ENCODE data around the gene FAM117A. TPM values are rescaled to one million over a fixed set of nuclear protein-coding genes. Genes with fewer than 3 reads are reported as not detected.

Gene FAM117A
- total and polyA plus RNA-seq, 2 donors (not counting 3 experiments of a cell fraction or from before 2014, with no cell fraction given) = 12.2 to 24.1 TPM

- no peak for FAIRE-seq
- POLR2A ChIA-PET = no interaction called here
- dilution Hi-C loops (cut with MboI; ENCODE audit: extremely low pct_ligation_motif_present, low sequenced_read_pairs) = no loop called here
Measured at GRCh38 chr17:49755663-49756283, 8.2 kb downstream of the FAM117A start.

More at GRCh38 chr17:49755663-49756283, 8.2 kb downstream of the FAM117A start:
- no peak overlapping the region for H2AFZ ChIP-seq (ENCODE audit: low read depth, low read length)
- H4K20me1 ChIP-seq (replicated peaks; ENCODE audit: control insufficient read depth, extremely low read depth, insufficient read depth, low read length) = no peaks in the 10 kb centered on the region
- H3K79me2 ChIP-seq (ENCODE audit: control insufficient read depth, insufficient read depth, low read length) = no peaks in the 10 kb centered on the region
- no peak overlapping the region for H3K4me3 ChIP-seq (replicated peaks in 1 of 3; ENCODE audit: insufficient read depth in 1 of 3, low read depth in 1 of 3, low read length in 3 of 3)
- BruUV-seq (replicated peaks) = no TSS peak
- CTCF ChIA-PET = interaction anchor here (1.1 to 2.5 kb wide), 4 partner anchors 9 to 188 kb away, joined by 3 to 11 read pairs (median 4); partner anchors contain the start of gene SLC35B1
- H3K9me3 ChIP-seq (replicated peaks; ENCODE audit: control insufficient read depth, insufficient read depth, low read length) = no peaks in the 10 kb centered on the region
- no peaks in the 10 kb centered on the region for H3K4me1 ChIP-seq (ENCODE audit: control insufficient read depth, extremely low read depth, insufficient read depth, low read length)
- H3K4me2 ChIP-seq (ENCODE audit: insufficient read depth, low read length) = no peak overlapping the region
- no peak overlapping the region for H3K27ac ChIP-seq (ENCODE audit: insufficient read depth, low read depth, low read length)
- no peaks in the 10 kb centered on the region for H3K36me3 ChIP-seq (ENCODE audit: control insufficient read depth in 2 of 2, extremely low read depth in 1 of 2, insufficient read depth in 2 of 2, low read length in 2 of 2)
- H3K27me3 ChIP-seq (ENCODE audit: control insufficient read depth in 2 of 2, insufficient read depth in 2 of 2, low read length in 2 of 2) = no peaks in the 10 kb centered on the region
- TF ChIP-seq FOS (IDR thresholded peaks at IDR 0.05; ENCODE audit: borderline replicate concordance, insufficient read depth, low read length) (no peak), CTCF (IDR thresholded peaks at IDR 0.05; ENCODE audit: extremely low read depth in 1 of 2, insufficient read depth in 1 of 2, low read depth in 1 of 2, low read length in 2 of 2) (no peak), EZH2 (IDR thresholded peaks at IDR 0.05; ENCODE audit: borderline replicate concordance, low read depth, low read length, severe bottlenecking) (no peak), POLR2A (IDR thresholded peaks at IDR 0.05; ENCODE audit: low read depth, low read length) (no peak), MYC (IDR thresholded peaks at IDR 0.05; ENCODE audit: low read depth, low read length) (no peak), POLR2AphosphoS5 (IDR thresholded peaks at IDR 0.05; ENCODE audit: insufficient read depth, low read depth, low read length) (no peak), MAX (IDR thresholded peaks at IDR 0.05; ENCODE audit: insufficient read depth, insufficient read length) (no peak), JUN (IDR thresholded peaks at IDR 0.05; ENCODE audit: borderline replicate concordance, insufficient read depth, insufficient read length, low read depth) (no peak), GATA2 (IDR thresholded peaks at IDR 0.05; ENCODE audit: insufficient read depth, insufficient read length, low read depth, low read length) (no peak)
- H3K9ac ChIP-seq (replicated peaks; ENCODE audit: extremely low read depth, insufficient read depth, low read length) = no peak overlapping the region
- H3K9me1 ChIP-seq (replicated peaks; ENCODE audit: control insufficient read depth, extremely low read depth, insufficient read depth, low read length) = no peaks in the 10 kb centered on the region
- intact Hi-C loops (cut with micrococcal nuclease) = no loop called here
- no peak for DNase-seq (ENCODE audit: low read depth, low spot score)

Measured in endothelial cell of umbilical vein (primary cell).